ENCODE measurements around the gene C16orf54.
"Not testable (repeated sequence)": the region's sequence is repeated elsewhere in the genome, so short reads cannot be mapped to it uniquely, and the experiment has no call there.

C16orf54 gene

GRCh38 chr16:29777576-29778350 lies 32.0 kb upstream of the C16orf54 start, which contains the start of gene ZG16:
ZG16 (plus strand) TSS chr16:29778256; CDS start chr16:29779267, 1,011 bp downstream.
- no peak within 1 kb of the TSS for H2AFZ ChIP-seq (ENCODE audit: low read depth, low read length)
- TF ChIP-seq EZH2phosphoT487 (IDR thresholded peaks at IDR 0.05; ENCODE audit: low read depth) (no peak), CTCF (IDR thresholded peaks at IDR 0.05; ENCODE audit: low read depth, low read length) (no peak)
- no peaks in the 10 kb centered on the region for H3K79me2 ChIP-seq (ENCODE audit: low read length)
- no peak within 1 kb of the TSS for H3K4me2 ChIP-seq (ENCODE audit: low read length)
- no peaks in the 10 kb centered on the region for H3K4me1 ChIP-seq (ENCODE audit: low read length)
- no peak within 1 kb of the TSS for H3K4me3 ChIP-seq (ENCODE audit: low read length)
- H4K20me1 ChIP-seq (ENCODE audit: insufficient read depth, low read length) = no peaks in the 10 kb centered on the region
- peaks cover 19% of the 10 kb centered on the region for H3K27me3 ChIP-seq (ENCODE audit: low read depth, low read length)
- H3K9me3 ChIP-seq (ENCODE audit: insufficient read depth, low read length) = no peaks in the 10 kb centered on the region
- no peaks in the 10 kb centered on the region for H3K36me3 ChIP-seq (replicated peaks; ENCODE audit: low read depth, low read length)
- H3K9ac ChIP-seq (ENCODE audit: low read length) = no peak within 1 kb of the TSS
- no peak within 1 kb of the TSS for H3K27ac ChIP-seq (ENCODE audit: low read length)

GRCh38 chr16:29775742-29776408 lies 30.1 kb upstream of the C16orf54 start:
- H3K4me3 ChIP-seq (ENCODE audit: low read length) = no peak overlapping the region
- no peak overlapping the region for H3K27ac ChIP-seq (ENCODE audit: low read length)
- H3K36me3 ChIP-seq (replicated peaks; ENCODE audit: low read depth, low read length) = no peaks in the 10 kb centered on the region
- no peaks in the 10 kb centered on the region for H3K4me1 ChIP-seq (ENCODE audit: low read length)
- H3K27me3 ChIP-seq (ENCODE audit: low read depth, low read length) = peaks cover 14% of the 10 kb centered on the region; the same call in 1 of the 2 replicates
- H2AFZ ChIP-seq (ENCODE audit: low read depth, low read length) = no peak overlapping the region
- H3K9me3 ChIP-seq (ENCODE audit: insufficient read depth, low read length) = no peaks in the 10 kb centered on the region
- H3K9ac ChIP-seq (ENCODE audit: low read length) = no peak overlapping the region
- H4K20me1 ChIP-seq (ENCODE audit: insufficient read depth, low read length) = no peaks in the 10 kb centered on the region
- TF ChIP-seq CTCF (IDR thresholded peaks at IDR 0.05; ENCODE audit: low read depth, low read length) = no peak
- TF ChIP-seq EZH2phosphoT487 (IDR thresholded peaks at IDR 0.05; ENCODE audit: low read depth) = no peak
- no peaks in the 10 kb centered on the region for H3K79me2 ChIP-seq (ENCODE audit: low read length)
- H3K4me2 ChIP-seq (ENCODE audit: low read length) = no peak overlapping the region

GRCh38 chr16:29774730-29775129 lies 28.9 kb upstream of the C16orf54 start:
- H3K27ac ChIP-seq (ENCODE audit: low read length) = no peak overlapping the region
- H3K79me2 ChIP-seq (ENCODE audit: low read length) = no peaks in the 10 kb centered on the region
- H3K27me3 ChIP-seq (ENCODE audit: low read depth, low read length) = peaks cover 14% of the 10 kb centered on the region; the same call in 1 of the 2 replicates
- no peak overlapping the region for H3K4me3 ChIP-seq (ENCODE audit: low read length)
- H3K4me2 ChIP-seq (ENCODE audit: low read length) = no peak overlapping the region
- H2AFZ ChIP-seq (ENCODE audit: low read depth, low read length) = no peak overlapping the region
- no peak for TF ChIP-seq EZH2phosphoT487 (IDR thresholded peaks at IDR 0.05; ENCODE audit: low read depth)
- no peak for TF ChIP-seq CTCF (IDR thresholded peaks at IDR 0.05; ENCODE audit: low read depth, low read length)
- no peak overlapping the region for H3K9ac ChIP-seq (ENCODE audit: low read length)
- no peaks in the 10 kb centered on the region for H3K9me3 ChIP-seq (ENCODE audit: insufficient read depth, low read length)
- H3K4me1 ChIP-seq (ENCODE audit: low read length) = no peaks in the 10 kb centered on the region
- H3K36me3 ChIP-seq (replicated peaks; ENCODE audit: low read depth, low read length) = no peaks in the 10 kb centered on the region
- no peaks in the 10 kb centered on the region for H4K20me1 ChIP-seq (ENCODE audit: insufficient read depth, low read length)

- H3K36me3 ChIP-seq (replicated peaks; ENCODE audit: low read depth, low read length); H3K4me3 ChIP-seq (ENCODE audit: low read length); H2AFZ ChIP-seq (ENCODE audit: low read depth, low read length); H3K9ac ChIP-seq (ENCODE audit: low read length); H3K9me3 ChIP-seq (ENCODE audit: insufficient read depth, low read length); H4K20me1 ChIP-seq (ENCODE audit: insufficient read depth, low read length); H3K4me1 ChIP-seq (ENCODE audit: low read length); H3K27me3 ChIP-seq (ENCODE audit: low read depth, low read length); H3K79me2 ChIP-seq (ENCODE audit: low read length); H3K27ac ChIP-seq (ENCODE audit: low read length); H3K4me2 ChIP-seq (ENCODE audit: low read length): not testable (repeated sequence)
These were observed 26.5 kb upstream of the C16orf54 start for GRCh38 chr16:29772330-29772729.

Measured in OCI-LY3 (cell line).